Measurements from ENCODE around the gene MNDA.

MNDA gene

GRCh38 chr1:158812336-158812735 is 18.8 kb upstream of the MNDA start:
- no peak overlapping the region for H3K27ac ChIP-seq (ENCODE audit: low read depth, low read length, poor library complexity, severe bottlenecking)
- H2AFZ ChIP-seq (ENCODE audit: low read length): no peak overlapping the region
- H3K27me3 ChIP-seq (ENCODE audit: insufficient read depth, low read length): no peaks in the 10 kb centered on the region

GRCh38 chr1:158813164-158813563 is 18.0 kb upstream of the MNDA start:
- Histone ChIP-seq H4K20me1 (ENCODE audit: insufficient read depth, low read length) (no peaks in the 10 kb centered on the region), H2AFZ (ENCODE audit: low read length) (no peak overlapping the region), H3K27ac (ENCODE audit: low read depth, low read length, poor library complexity, severe bottlenecking) (no peak overlapping the region), H3K9ac (ENCODE audit: low read length) (no peak overlapping the region), H3K4me3 (ENCODE audit: low read depth, low read length, poor library complexity, severe bottlenecking) (no peak overlapping the region), H3K9me3 (ENCODE audit: low read length) (no peaks in the 10 kb centered on the region), H3K79me2 (ENCODE audit: insufficient read depth, low read length) (no peaks in the 10 kb centered on the region), H3K36me3 (ENCODE audit: insufficient read depth, low read length) (no peaks in the 10 kb centered on the region), H3K4me2 (ENCODE audit: low read length) (no peak overlapping the region), H3K9me2 (ENCODE audit: low read depth, low read length) (no peaks in the 10 kb centered on the region), H3K4me1 (ENCODE audit: insufficient read depth, low read length, severe bottlenecking) (no peaks in the 10 kb centered on the region), H3F3A (ENCODE audit: insufficient read depth, low read length) (no peaks in the 10 kb centered on the region), H3K27me3 (ENCODE audit: insufficient read depth, low read length) (no peaks in the 10 kb centered on the region)
- no peak for TF ChIP-seq CTCF (IDR thresholded peaks at IDR 0.05; ENCODE audit: low read length)
- no peak for TF ChIP-seq EZH2 (IDR thresholded peaks at IDR 0.05; ENCODE audit: borderline replicate concordance, low read length)

More at GRCh38 chr1:158812336-158812735, 18.8 kb upstream of the MNDA start:
- Histone ChIP-seq H3K9ac (ENCODE audit: low read length) (no peak overlapping the region), H3K4me3 (ENCODE audit: low read depth, low read length, poor library complexity, severe bottlenecking) (no peak overlapping the region), H3K79me2 (ENCODE audit: insufficient read depth, low read length) (no peaks in the 10 kb centered on the region), H3K4me2 (ENCODE audit: low read length) (no peak overlapping the region), H3K9me2 (ENCODE audit: low read depth, low read length) (no peaks in the 10 kb centered on the region), H3K4me1 (ENCODE audit: insufficient read depth, low read length, severe bottlenecking) (no peaks in the 10 kb centered on the region), H3K9me3 (ENCODE audit: low read length) (no peaks in the 10 kb centered on the region), H3K36me3 (ENCODE audit: insufficient read depth, low read length) (no peaks in the 10 kb centered on the region), H3F3A (ENCODE audit: insufficient read depth, low read length) (no peaks in the 10 kb centered on the region), H4K20me1 (ENCODE audit: insufficient read depth, low read length) (no peaks in the 10 kb centered on the region)
- no peak for TF ChIP-seq EZH2 (IDR thresholded peaks at IDR 0.05; ENCODE audit: borderline replicate concordance, low read length)
- no peak for TF ChIP-seq CTCF (IDR thresholded peaks at IDR 0.05; ENCODE audit: low read length)

DNA sequence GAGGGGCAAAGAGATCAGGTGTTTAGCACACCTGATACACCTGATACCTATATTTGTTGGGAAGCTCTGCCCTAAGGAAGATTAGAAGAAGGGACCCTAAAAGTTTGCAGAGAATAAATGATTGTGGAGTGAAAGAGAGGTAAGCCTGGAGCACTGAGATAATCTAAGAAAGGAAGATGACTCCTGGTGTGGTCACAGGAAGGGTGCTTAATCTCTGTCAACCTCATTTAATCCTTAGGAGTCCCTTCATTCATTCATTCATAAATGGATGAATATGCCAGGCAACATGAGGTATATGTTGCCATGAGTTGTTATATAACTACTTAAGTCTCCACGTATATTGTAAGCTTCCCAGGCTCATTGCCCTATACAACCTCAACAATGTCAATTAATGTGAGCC is 16.2 kb upstream of the MNDA start:
- Histone ChIP-seq H3K4me1 (ENCODE audit: insufficient read depth, low read length, severe bottlenecking) (no peaks in the 10 kb centered on the region), H3K9me2 (ENCODE audit: low read depth, low read length) (no peaks in the 10 kb centered on the region), H2AFZ (ENCODE audit: low read length) (no peak overlapping the region), H3K36me3 (ENCODE audit: insufficient read depth, low read length) (no peaks in the 10 kb centered on the region), H3K79me2 (ENCODE audit: insufficient read depth, low read length) (no peaks in the 10 kb centered on the region), H4K20me1 (ENCODE audit: insufficient read depth, low read length) (no peaks in the 10 kb centered on the region), H3K9ac (ENCODE audit: low read length) (no peak overlapping the region), H3K9me3 (ENCODE audit: low read length) (no peaks in the 10 kb centered on the region), H3K27me3 (ENCODE audit: insufficient read depth, low read length) (no peaks in the 10 kb centered on the region), H3K4me2 (ENCODE audit: low read length) (no peak overlapping the region), H3K27ac (ENCODE audit: low read depth, low read length, poor library complexity, severe bottlenecking) (no peak overlapping the region), H3F3A (ENCODE audit: insufficient read depth, low read length) (no peaks in the 10 kb centered on the region), H3K4me3 (ENCODE audit: low read depth, low read length, poor library complexity, severe bottlenecking) (no peak overlapping the region)
- no peak for TF ChIP-seq CTCF (IDR thresholded peaks at IDR 0.05; ENCODE audit: low read length)
- no peak for TF ChIP-seq EZH2 (IDR thresholded peaks at IDR 0.05; ENCODE audit: borderline replicate concordance, low read length)
